DND-41 (cell line): ENCODE measurements around the gene NRL.
A peak's percentile ranks its signal among the peaks of the same experiment; 100 is the strongest.

ENCODE experiments used
- ATAC-seq: fragments of 200-7000 bp; cut with Tn5 transposase; 3 replicates; pipeline ENCODE4 v1.9.1; 2021; ENCODE audit warnings: low read depth; ENCODE audit not compliant: insufficient read depth
- DNase-seq: peaks from one replicate; pipeline ENCODE4 v3.0.0-alpha.2; 2020
- H2AFZ ChIP-seq: 2 replicates; pipeline ENCODE4 v1.6.0; 2012; ENCODE audit warnings: low read depth, low read length
- H3K27ac ChIP-seq: 2 replicates; pipeline ENCODE4 v1.5.1; 2012; ENCODE audit warnings: low read length, inconsistent platforms
- H3K27me3 ChIP-seq: fragments of 200-600 bp; sonication (generic); 2 replicates; pipeline ENCODE4 v1.6.0; 2012; ENCODE audit warnings: low read length, mild to moderate bottlenecking, inconsistent platforms; ENCODE audit not compliant: insufficient read depth, poor library complexity
- H3K36me3 ChIP-seq: 2 replicates; pipeline ENCODE4 v1.5.1; 2012; ENCODE audit warnings: low read length, inconsistent platforms; ENCODE audit not compliant: insufficient read depth
- H3K4me1 ChIP-seq: 2 replicates; pipeline ENCODE4 v1.5.1; 2012; ENCODE audit warnings: mild to moderate bottlenecking, low read length; ENCODE audit not compliant: insufficient read depth
- H3K4me2 ChIP-seq: 2 replicates; pipeline ENCODE4 v1.6.0; 2012; ENCODE audit warnings: mild to moderate bottlenecking, moderate library complexity, low read length, inconsistent platforms; ENCODE audit not compliant: insufficient read depth
- H3K4me3 ChIP-seq, 2 experiments: fragments of 200-600 bp in 1 of 2; shearing (Covaris generic) in 1 of 2; 2 replicates each; pipeline ENCODE4 v1.5.1; 2012 to 2016; ENCODE audit warnings: inconsistent platforms in 2 of 2, low read length in 2 of 2, mild to moderate bottlenecking in 2 of 2, low read depth in 1 of 2, moderate library complexity in 1 of 2
- H3K79me2 ChIP-seq: 2 replicates; pipeline ENCODE4 v1.6.0; 2012; ENCODE audit warnings: low read length, inconsistent platforms; ENCODE audit not compliant: insufficient read depth
- H3K9ac ChIP-seq: 2 replicates; pipeline ENCODE4 v1.6.0; 2012; ENCODE audit warnings: low read depth, mild to moderate bottlenecking, inconsistent platforms, low read length, moderate library complexity
- H3K9me3 ChIP-seq: 2 replicates; pipeline ENCODE4 v1.5.1; 2012; ENCODE audit warnings: low read length, moderate library complexity, mild to moderate bottlenecking, inconsistent platforms; ENCODE audit not compliant: insufficient read depth, severe bottlenecking
- H4K20me1 ChIP-seq: 2 replicates; pipeline ENCODE4 v1.6.0; 2012; ENCODE audit warnings: low read length; ENCODE audit not compliant: insufficient read depth
- CTCF ChIP-seq: IDR thresholded peaks from 2 replicates; pipeline ENCODE4 v1.5.1; 2012; ENCODE audit warnings: borderline replicate concordance, low read length, moderate library complexity, mild to moderate bottlenecking; ENCODE audit not compliant: poor library complexity, severe bottlenecking; ENCODE audit errors: extremely low read depth
- EZH2 ChIP-seq: IDR thresholded peaks from 3 replicates; pipeline ENCODE4 v1.6.1; 2012; ENCODE audit warnings: borderline replicate concordance, low read depth, mild to moderate bottlenecking, moderate library complexity, low read length, inconsistent platforms; ENCODE audit not compliant: severe bottlenecking

The NRL gene

GRCh38 chr14:24064091-24064795 lies 50.5 kb downstream of the NRL start:
- Histone ChIP-seq H3K4me1 (no peaks in the 10 kb centered on the region), H3K79me2 (no peaks in the 10 kb centered on the region), H3K9ac (no peak overlapping the region), H3K27ac (no peak overlapping the region), H2AFZ (no peak overlapping the region), H3K4me3 (no peak overlapping the region), H3K9me3 (no peaks in the 10 kb centered on the region), H3K4me2 (no peak overlapping the region), H3K36me3 (no peaks in the 10 kb centered on the region), H3K27me3 (no peaks in the 10 kb centered on the region), H4K20me1 (no peaks in the 10 kb centered on the region)
- no peak for DNase-seq
- ATAC-seq, result 0 out of 3 replicates have a peak, but pooled peaks have one; percentile 4
- TF ChIP-seq CTCF (no peak), EZH2 (no peak)

- H3K36me3 ChIP-seq, result no peaks in the 10 kb centered on the region
- H3K4me2 ChIP-seq, result no peak overlapping the region
- no peaks in the 10 kb centered on the region for H3K27me3 ChIP-seq
- no peaks in the 10 kb centered on the region for H3K9me3 ChIP-seq
- TF ChIP-seq CTCF, result no peak
- no peak overlapping the region for H3K4me3 ChIP-seq
- no peaks in the 10 kb centered on the region for H3K4me1 ChIP-seq
- H2AFZ ChIP-seq, result no peak overlapping the region
- no peaks in the 10 kb centered on the region for H4K20me1 ChIP-seq
- no peak overlapping the region for H3K27ac ChIP-seq
- H3K9ac ChIP-seq, result no peak overlapping the region
- ATAC-seq (no peak), DNase-seq (no peak)
- H3K79me2 ChIP-seq, result no peaks in the 10 kb centered on the region
These were observed 51.4 kb downstream of the NRL start for GRCh38 chr14:24063263-24063836.

DNA sequence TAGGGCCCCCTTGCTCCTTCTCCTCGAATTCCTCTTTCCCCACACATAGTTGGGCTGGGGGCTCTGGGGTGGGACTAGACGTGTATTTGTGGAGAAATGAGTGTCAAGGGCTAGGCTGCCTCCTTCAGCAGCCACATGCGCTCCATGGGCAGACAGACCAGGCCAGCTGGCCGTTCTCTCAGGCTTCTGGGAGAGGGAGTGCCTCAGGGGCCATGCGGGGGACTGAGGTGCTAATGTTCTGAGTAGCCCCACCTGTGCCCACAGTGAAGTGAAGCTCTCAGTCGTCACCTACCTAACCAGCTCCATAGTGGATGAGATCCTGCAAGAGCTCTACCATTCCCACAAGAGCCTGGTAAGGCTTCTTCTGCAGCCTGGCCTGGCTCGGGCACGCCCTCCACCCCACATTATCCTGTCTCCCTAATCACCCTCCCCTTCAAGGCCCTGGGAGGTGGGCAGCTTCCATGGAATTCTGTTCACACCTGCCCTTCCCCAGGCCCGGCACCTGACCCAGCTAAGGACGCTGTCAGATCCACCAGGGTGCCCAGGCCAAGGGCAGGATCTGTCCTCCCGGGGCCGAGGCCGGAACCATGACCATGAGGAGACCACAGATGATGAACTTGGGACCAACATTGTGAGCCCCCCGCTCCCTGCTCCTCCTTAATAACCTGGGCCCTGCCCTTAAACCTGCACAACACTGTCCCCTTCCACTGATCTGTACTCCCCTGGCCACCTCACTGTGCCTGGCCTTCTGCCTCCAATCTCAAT lies 52.4 kb downstream of the NRL start:
- H3K4me3 ChIP-seq, result no peak overlapping the region
- TF ChIP-seq EZH2 (no peak), CTCF (no peak)
- DNase-seq, result no peak
- no peaks in the 10 kb centered on the region for H3K4me1 ChIP-seq
- H3K27me3 ChIP-seq, result no peaks in the 10 kb centered on the region
- no peak for ATAC-seq
- no peak overlapping the region for H3K27ac ChIP-seq
- no peak overlapping the region for H3K4me2 ChIP-seq
- H3K36me3 ChIP-seq, result no peaks in the 10 kb centered on the region
- H2AFZ ChIP-seq, result no peak overlapping the region
- H3K79me2 ChIP-seq, result no peaks in the 10 kb centered on the region
- no peaks in the 10 kb centered on the region for H3K9me3 ChIP-seq
- H4K20me1 ChIP-seq, result no peaks in the 10 kb centered on the region
- no peak overlapping the region for H3K9ac ChIP-seq
